HepG2 (cell line): ENCODE results near the gene GLCE. TPM values are rescaled to one million over a fixed set of nuclear protein-coding genes. Genes with fewer than 3 reads are reported as not detected.

Source experiments
- ATAC-seq: fragments of 200-7000 bp; cut with Tn5 transposase; 3 replicates; pipeline ENCODE4 v1.9.1; 2020; ENCODE audit warnings: mild to moderate bottlenecking, moderate library complexity
- BruUV-seq: library from RNA; stranded (reverse); fragments of 400-500 nt; replicated peaks from 2 replicates; lab custom pipeline; 2021; lab: Mats Ljungman, UMichigan
- CTCF ChIA-PET: fragments of 300-600 bp; formaldehyde crosslinking; extraction: SDS; loops from one replicate; lab custom pipeline; 2021; ENCODE audit warnings: low total read pairs, inconsistent platforms, low intra/inter-chr PET ratio; lab: Yijun Ruan, JAX
- POLR2A ChIA-PET: fragments of 350-600 bp; sonication (Branson Sonifier 250); formaldehyde crosslinking; loops from one replicate; lab custom pipeline; 2020; ENCODE audit warnings: antibody characterized with exemption, inconsistent platforms; lab: Yijun Ruan, JAX
- DNase-seq: peaks from one replicate; pipeline ENCODE4 v3.0.0-alpha.2; 2015; ENCODE audit warnings: low spot score
- FAIRE-seq: peaks from 3 replicates; lab custom pipeline; 2011; peaks lifted over from hg19 to GRCh38; lab: Jason Lieb, UNC
- H2AFZ ChIP-seq: one replicate; pipeline ENCODE4 v1.6.1; 2011; ENCODE audit warnings: low read length, inconsistent platforms
- H3K27ac ChIP-seq: fragments of 300-600 bp; 3 replicates; pipeline ENCODE4 v1.8.0; 2011; ENCODE audit warnings: mixed run types, mild to moderate bottlenecking, mixed read lengths, low read length, inconsistent platforms; ENCODE audit not compliant: insufficient read depth; ENCODE audit errors: extremely low read length
- H3K27me3 ChIP-seq, 2 experiments: fragments of 200-600 bp in 1 of 2; 2 replicates in 1 of 2; 3 replicates in 1 of 2; pipeline versions ENCODE4 v1.6.0 to v1.8.0; 2011; ENCODE audit warnings: low read length in 2 of 2, mild to moderate bottlenecking in 2 of 2, moderate library complexity in 2 of 2, inconsistent platforms in 1 of 2; ENCODE audit not compliant: insufficient read depth in 2 of 2, control insufficient read depth in 1 of 2
- H3K36me3 ChIP-seq, 2 experiments: fragments of 200-600 bp in 1 of 2; replicated peaks in 1 of 2; 2 replicates in 1 of 2; 3 replicates in 1 of 2; pipeline versions ENCODE4 v1.5.1 to v1.8.0; 2011; ENCODE audit warnings: low read length in 2 of 2, inconsistent platforms in 1 of 2; ENCODE audit not compliant: insufficient read depth in 2 of 2, control insufficient read depth in 1 of 2
- H3K4me1 ChIP-seq: 2 replicates; pipeline ENCODE4 v1.5.1; 2012; ENCODE audit warnings: low read length, inconsistent platforms; ENCODE audit not compliant: insufficient read depth
- H3K4me2 ChIP-seq: 2 replicates; pipeline ENCODE4 v1.6.0; 2011; ENCODE audit warnings: low read depth, low read length, inconsistent platforms
- H3K4me3 ChIP-seq, 3 experiments: fragments of 200-600 bp in 1 of 3; sonication (generic), shearing (Covaris generic) in 1 of 3; replicated peaks in 1 of 3; 2 replicates each; pipeline ENCODE4 v1.5.1; 2011 to 2016; ENCODE audit warnings: low read length in 3 of 3, inconsistent platforms in 2 of 3, low read depth in 2 of 3, mild to moderate bottlenecking in 2 of 3, control low read depth in 1 of 3, mixed read lengths in 1 of 3; ENCODE audit not compliant: insufficient read depth in 1 of 3
- H3K79me2 ChIP-seq: one replicate; pipeline ENCODE4 v1.6.1; 2011; ENCODE audit warnings: low read length, inconsistent platforms; ENCODE audit not compliant: insufficient read depth
- H3K9ac ChIP-seq: 2 replicates; pipeline ENCODE4 v1.6.0; 2011; ENCODE audit warnings: mild to moderate bottlenecking, low read depth, low read length, inconsistent platforms; ENCODE audit not compliant: insufficient read depth
- H3K9me3 ChIP-seq: 2 replicates; pipeline ENCODE4 v1.5.1; 2012; ENCODE audit warnings: mild to moderate bottlenecking, low read length
- H4K20me1 ChIP-seq: 2 replicates; pipeline ENCODE4 v1.6.0; 2011; ENCODE audit warnings: inconsistent platforms, mild to moderate bottlenecking, low read length, moderate library complexity; ENCODE audit not compliant: insufficient read depth
- FOXP1 ChIP-seq, 2 experiments: fragments of 450-650 bp in 1 of 2; IDR thresholded peaks; 2 replicates each; pipeline ENCODE4 v1.6.1; 2017 to 2018; ENCODE audit warnings: antibody characterized with exemption in 1 of 2
- HES4 ChIP-seq: sonication (generic); formaldehyde crosslinking; IDR thresholded peaks from 2 replicates; pipeline ENCODE4 v1.9.0; 2021; ENCODE audit warnings: mild to moderate bottlenecking, missing genetic modification reagents, borderline replicate concordance
- MAFF ChIP-seq: IDR thresholded peaks from 2 replicates; pipeline ENCODE4 v1.6.1; 2011; ENCODE audit warnings: low read depth, low read length, improper control_type of control experiment
- MEIS2 ChIP-seq: sonication (generic); formaldehyde crosslinking; IDR thresholded peaks from 2 replicates; pipeline ENCODE4 v1.9.0; 2021; ENCODE audit warnings: mild to moderate bottlenecking, missing genetic modification reagents
- POLR2AphosphoS5 ChIP-seq: IDR thresholded peaks from 2 replicates; pipeline ENCODE4 v1.6.1; 2012; ENCODE audit warnings: low read depth, low read length
- SMARCC2 ChIP-seq: fragments of 450-650 bp; IDR thresholded peaks from 2 replicates; pipeline ENCODE4 v1.6.1; 2017; ENCODE audit warnings: antibody characterized with exemption, mild to moderate bottlenecking
- SNRNP70 ChIP-seq: fragments of 200-400 bp; formaldehyde crosslinking; IDR thresholded peaks from 2 replicates; pipeline ENCODE4 v1.6.1; 2017; ENCODE audit warnings: mild to moderate bottlenecking, low read depth, low read length, moderate library complexity
- USF2 ChIP-seq, 2 experiments: sonication (generic) in 1 of 2; formaldehyde crosslinking in 1 of 2; IDR thresholded peaks; 2 replicates each; pipeline versions ENCODE4 v1.5.1 to v1.6.1; 2011 to 2020; ENCODE audit warnings: borderline replicate concordance in 1 of 2, low read depth in 1 of 2, low read length in 1 of 2, mild to moderate bottlenecking in 1 of 2, missing genetic modification reagents in 1 of 2, moderate library complexity in 1 of 2
- WIZ ChIP-seq: sonication (generic); formaldehyde crosslinking; IDR thresholded peaks from 2 replicates; pipeline ENCODE4 v1.5.1; 2020; ENCODE audit warnings: mild to moderate bottlenecking, missing genetic modification reagents
- ZBTB38 ChIP-seq: sonication (generic); formaldehyde crosslinking; IDR thresholded peaks from 2 replicates; pipeline ENCODE4 v1.5.1; 2020; ENCODE audit warnings: mild to moderate bottlenecking, missing genetic modification reagents
- ZNF326 ChIP-seq: sonication (generic); formaldehyde crosslinking; IDR thresholded peaks from 2 replicates; pipeline ENCODE4 v1.4.0; 2020; ENCODE audit warnings: missing genetic modification reagents, borderline replicate concordance
- ZNF350 ChIP-seq: sonication (generic); formaldehyde crosslinking; IDR thresholded peaks from 2 replicates; pipeline ENCODE4 v1.4.0; 2020; ENCODE audit warnings: mild to moderate bottlenecking, low read depth, missing genetic modification reagents, borderline replicate concordance
- ZNF484 ChIP-seq: sonication (generic); formaldehyde crosslinking; IDR thresholded peaks from 2 replicates; pipeline ENCODE4 v1.5.1; 2020; ENCODE audit warnings: mild to moderate bottlenecking, low read depth, missing genetic modification reagents, borderline replicate concordance
- ZNF556 ChIP-seq: sonication (generic); formaldehyde crosslinking; IDR thresholded peaks from 2 replicates; pipeline ENCODE4 v1.4.0; 2020; ENCODE audit warnings: mild to moderate bottlenecking, missing genetic modification reagents, borderline replicate concordance
- ZNF576 ChIP-seq: sonication (generic); formaldehyde crosslinking; IDR thresholded peaks from 2 replicates; pipeline ENCODE4 v1.4.0; 2020; ENCODE audit warnings: mild to moderate bottlenecking, missing genetic modification reagents
- ZNF614 ChIP-seq: IDR thresholded peaks from 2 replicates; pipeline ENCODE4 v1.6.1; 2018; ENCODE audit warnings: missing biosample characterization, missing genetic modification reagents, inconsistent platforms, borderline replicate concordance
- ZNF891 ChIP-seq: sonication (generic); formaldehyde crosslinking; IDR thresholded peaks from 2 replicates; pipeline ENCODE4 v1.5.0; 2020; ENCODE audit warnings: mild to moderate bottlenecking, missing genetic modification reagents
- ZSCAN30 ChIP-seq: sonication (generic); formaldehyde crosslinking; IDR thresholded peaks from 2 replicates; pipeline ENCODE4 v1.5.0; 2020; ENCODE audit warnings: mild to moderate bottlenecking, missing genetic modification reagents
- WGBS: methylation state at CpG from one replicate; pipeline ENCODE4 v1.1.6; 2017; ENCODE audit warnings: low lambda C conversion rate; 5-methylcytosine and 5-hydroxymethylcytosine counted together
- in situ Hi-C: cut with HindIII; loops from 2 replicates; pipeline ENCODE4 v1.10.0; 2017; ENCODE audit warnings: low pct_unique_long_range_greater_than_20kb; ENCODE audit not compliant: extremely low pct_ligation_motif_present
- intact Hi-C: fragments of 100-400 bp; cut with micrococcal nuclease; formaldehyde crosslinking; loops from one replicate; pipeline ENCODE4 v1.10.0; 2022; ENCODE audit not compliant: unreplicated experiment
- polyA plus RNA-seq, 8 experiments: library from polyadenylated mRNA; depleted of rRNA in 3 of 8; stranded (reverse) in 7 of 8; unstranded in 1 of 8; fragments of >200 nt; fragmentation: Illumina TruSeq in 4 of 8; extraction: Trizol in 4 of 8; gene quantifications; 2 replicates each; pipeline versions ENCODE4 v1.2.1 to v1.2.3, GENCODE V29; 2011 to 2016; ENCODE audit warnings: low read depth in 4 of 8, missing spikeins in 1 of 8, mixed read lengths in 1 of 8; ENCODE audit not compliant: insufficient read depth in 1 of 8
- total RNA-seq, 5 experiments: library from RNA; depleted of rRNA; stranded (reverse); fragments of >200 nt; fragmentation: Illumina TruSeq; extraction: Trizol; gene quantifications; 2 replicates each; pipeline ENCODE4 v1.2.3, GENCODE V29; 2016; ENCODE audit warnings: low read depth in 1 of 5

Gene GLCE
- total and polyA plus RNA-seq, 2 of the 13 experiments (the other 11 are each of a cell fraction or from before 2014, with no cell fraction given), result 12.9 to 23.4 TPM

GRCh38 chr15:69307939-69308338, 147.5 kb downstream of the GLCE start (continued):
- TF ChIP-seq USF2 (IDR thresholded peaks at IDR 0.05; ENCODE audit: low read depth, low read length) (no peak), USF2 (CRISPR knock-in tag; IDR thresholded peaks at IDR 0.05; ENCODE audit: borderline replicate concordance) (no peak), FOXP1 (IDR thresholded peaks at IDR 0.05) (no peak), FOXP1 (CRISPR knock-in tag; IDR thresholded peaks at IDR 0.05) (no peak), WIZ (CRISPR knock-in tag) (no peak), SNRNP70 (no peak), MEIS2 (CRISPR knock-in tag) (no peak)

GRCh38 chr15:69308949-69309348, 148.5 kb downstream of the GLCE start:
- Histone ChIP-seq H3K4me2 (no peak overlapping the region), H3K27me3 (peaks cover 0 to 8% of the 10 kb centered on the region in 2 experiments; a peak in 4 of 5 replicates), H3K36me3 (no peaks in the 10 kb centered on the region), H3K27ac (no peak overlapping the region), H3K4me1 (peaks cover 23% of the 10 kb centered on the region), H3K9me3 (no peaks in the 10 kb centered on the region), H3K9ac (no peak overlapping the region), H3K79me2 (no peaks in the 10 kb centered on the region), H3K4me3 (no peak overlapping the region), H2AFZ (no peak overlapping the region), H4K20me1 (no peaks in the 10 kb centered on the region; the same call in 1 of the 2 replicates)
- no peak for TF ChIP-seq SMARCC2
- no peak for TF ChIP-seq ZNF891 (CRISPR knock-in tag)
- no peak for TF ChIP-seq ZNF350 (CRISPR knock-in tag)
- TF ChIP-seq MAFF, result no peak
- no peak for TF ChIP-seq ZSCAN30 (CRISPR knock-in tag)
- TF ChIP-seq HES4 (CRISPR knock-in tag), result no peak
- no peak for TF ChIP-seq ZNF614 (CRISPR knock-in tag)
- no peak for TF ChIP-seq ZBTB38 (CRISPR knock-in tag)
- no peak for TF ChIP-seq ZNF326 (CRISPR knock-in tag)
- TF ChIP-seq ZNF576 (CRISPR knock-in tag), result no peak
- TF ChIP-seq POLR2AphosphoS5, result no peak
- TF ChIP-seq ZNF484, result no peak
- no peak for TF ChIP-seq ZNF556 (CRISPR knock-in tag)
- ChIA-PET POLR2A (no interaction called here), CTCF (no interaction called here)
- in situ Hi-C loops (no loop called here), intact Hi-C loops (no loop called here)
- no TSS peak for BruUV-seq
- DNase-seq (no peak), FAIRE-seq (no peak), ATAC-seq (no peak)
- WGBS, result 73% methylated on average over 5 of the region's 5 CpGs
